Testis (tissue), 2 donors: ENCODE measurements around the gene TUBB.

Experiments used
- CTCF ChIP-seq, 3 experiments: fragments of 450-650 bp in 2 of 3; fragments of 200-600 bp in 1 of 3; sonication (generic) in 1 of 3; IDR thresholded peaks; one replicate each; pipeline ENCODE4 v1.5.1; 2016 to 2019; ENCODE audit warnings: antibody characterized with exemption in 3 of 3, mild to moderate bottlenecking in 2 of 3, moderate library complexity in 1 of 3
- POLR2A ChIP-seq: fragments of 450-650 bp; IDR thresholded peaks from one replicate; pipeline ENCODE4 v1.6.1; 2017; ENCODE audit warnings: antibody characterized with exemption, mild to moderate bottlenecking, moderate library complexity

GRCh38 chr6:30722280-30723112 is 2.3 kb downstream of the TUBB start:
- TF ChIP-seq CTCF (IDR thresholded peaks at IDR 0.05), result peak; percentile 99
- no peak for TF ChIP-seq POLR2A
